GM10248 (cell line): ENCODE data around the gene PLD5.
"Not testable (repeated sequence)": the region's sequence is repeated elsewhere in the genome, so short reads cannot be mapped to it uniquely, and the experiment has no call there.

Experiments
- CTCF ChIA-PET: fragments of 300-600 bp; sonication (Branson Sonifier 250); formaldehyde crosslinking; extraction: SDS; loops from one replicate; lab custom pipeline; 2021; ENCODE audit warnings: antibody characterized with exemption; lab: Yijun Ruan, JAX
- POLR2A ChIA-PET: fragments of 350-650 bp; sonication (Branson Sonifier 250); formaldehyde crosslinking; extraction: SDS; loops from one replicate; lab custom pipeline; 2020; ENCODE audit warnings: antibody characterized with exemption; lab: Yijun Ruan, JAX
- DNase-seq: peaks from one replicate; pipeline ENCODE4 v3.0.0; 2012; ENCODE audit errors: extremely low spot score
- TF ChIP-seq, protein P1 (sequence below): IDR thresholded peaks from 2 replicates; pipeline ENCODE4 v1.5.1; 2012; ENCODE audit warnings: mild to moderate bottlenecking, low read depth; ENCODE audit errors: extremely low read depth, missing control alignments, control extremely low read depth

Gene PLD5

DNA sequence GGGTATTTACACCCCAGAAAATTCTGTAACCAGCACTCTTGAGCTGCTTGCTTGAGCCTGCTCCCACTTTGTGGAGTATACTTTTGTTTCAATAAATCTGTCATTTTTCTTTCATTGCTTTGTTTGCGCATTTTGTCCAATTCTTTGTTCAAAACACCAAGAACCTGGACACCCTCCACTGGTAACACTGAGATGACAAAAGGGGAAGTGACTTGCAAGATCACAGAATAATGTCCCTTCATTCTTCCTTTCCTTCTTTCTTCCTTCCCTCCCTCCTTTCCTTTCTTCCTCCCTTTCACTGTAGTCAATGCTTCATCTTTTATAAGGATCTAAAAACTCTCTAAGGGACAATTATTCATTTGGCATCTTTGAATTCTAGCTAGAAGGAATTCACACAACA lies 391.1 kb downstream of the PLD5 start:
- TF ChIP-seq, protein P1, sequence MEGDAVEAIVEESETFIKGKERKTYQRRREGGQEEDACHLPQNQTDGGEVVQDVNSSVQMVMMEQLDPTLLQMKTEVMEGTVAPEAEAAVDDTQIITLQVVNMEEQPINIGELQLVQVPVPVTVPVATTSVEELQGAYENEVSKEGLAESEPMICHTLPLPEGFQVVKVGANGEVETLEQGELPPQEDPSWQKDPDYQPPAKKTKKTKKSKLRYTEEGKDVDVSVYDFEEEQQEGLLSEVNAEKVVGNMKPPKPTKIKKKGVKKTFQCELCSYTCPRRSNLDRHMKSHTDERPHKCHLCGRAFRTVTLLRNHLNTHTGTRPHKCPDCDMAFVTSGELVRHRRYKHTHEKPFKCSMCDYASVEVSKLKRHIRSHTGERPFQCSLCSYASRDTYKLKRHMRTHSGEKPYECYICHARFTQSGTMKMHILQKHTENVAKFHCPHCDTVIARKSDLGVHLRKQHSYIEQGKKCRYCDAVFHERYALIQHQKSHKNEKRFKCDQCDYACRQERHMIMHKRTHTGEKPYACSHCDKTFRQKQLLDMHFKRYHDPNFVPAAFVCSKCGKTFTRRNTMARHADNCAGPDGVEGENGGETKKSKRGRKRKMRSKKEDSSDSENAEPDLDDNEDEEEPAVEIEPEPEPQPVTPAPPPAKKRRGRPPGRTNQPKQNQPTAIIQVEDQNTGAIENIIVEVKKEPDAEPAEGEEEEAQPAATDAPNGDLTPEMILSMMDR, result no peak
- POLR2A ChIA-PET, result no interaction called here
- CTCF ChIA-PET, result interaction anchor here (1.6 kb wide), 1 partner anchor 11 kb away, joined by 4 read pairs; no protein-coding TSS in a partner anchor
- DNase-seq, result no peak

DNA sequence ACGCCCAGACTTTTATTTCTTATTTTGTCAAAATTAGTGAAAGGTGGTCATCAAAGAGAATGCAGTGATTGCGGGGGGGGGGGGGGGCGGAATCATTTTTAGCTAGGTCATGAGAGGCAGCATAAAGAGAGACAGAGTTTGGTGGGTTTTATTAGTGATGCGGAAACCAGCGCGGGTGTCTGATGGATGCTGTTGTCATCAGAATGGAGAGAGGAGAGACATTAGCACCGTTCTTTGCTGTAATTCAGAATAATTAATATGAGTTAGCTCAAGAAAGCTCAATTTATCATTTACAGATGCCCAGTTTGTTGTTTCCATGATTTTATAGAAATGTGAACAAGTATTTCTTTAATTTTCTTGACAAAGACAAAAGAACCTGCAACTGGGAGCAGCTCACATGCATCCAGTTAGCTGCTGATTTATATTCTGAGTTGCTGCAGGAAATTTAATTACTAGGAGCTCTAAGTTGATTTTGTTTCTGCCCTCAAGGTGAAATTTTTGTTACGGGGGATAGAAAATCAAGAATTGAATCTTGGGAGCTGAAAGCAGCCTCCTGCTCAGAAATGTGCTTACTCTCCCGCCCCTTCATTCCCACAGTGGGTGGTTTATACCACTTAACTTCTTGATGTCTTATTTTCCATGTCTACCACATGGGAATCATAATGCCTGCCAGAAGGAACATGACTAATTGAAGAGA lies 392.2 kb downstream of the PLD5 start:
- ChIA-PET POLR2A (no interaction called here), CTCF (interaction anchor here (0.9 kb wide), 1 partner anchor 9 kb away, joined by 3 read pairs; no protein-coding TSS in a partner anchor)
- no peak for DNase-seq
- TF ChIP-seq, protein P1, result no peak

DNA sequence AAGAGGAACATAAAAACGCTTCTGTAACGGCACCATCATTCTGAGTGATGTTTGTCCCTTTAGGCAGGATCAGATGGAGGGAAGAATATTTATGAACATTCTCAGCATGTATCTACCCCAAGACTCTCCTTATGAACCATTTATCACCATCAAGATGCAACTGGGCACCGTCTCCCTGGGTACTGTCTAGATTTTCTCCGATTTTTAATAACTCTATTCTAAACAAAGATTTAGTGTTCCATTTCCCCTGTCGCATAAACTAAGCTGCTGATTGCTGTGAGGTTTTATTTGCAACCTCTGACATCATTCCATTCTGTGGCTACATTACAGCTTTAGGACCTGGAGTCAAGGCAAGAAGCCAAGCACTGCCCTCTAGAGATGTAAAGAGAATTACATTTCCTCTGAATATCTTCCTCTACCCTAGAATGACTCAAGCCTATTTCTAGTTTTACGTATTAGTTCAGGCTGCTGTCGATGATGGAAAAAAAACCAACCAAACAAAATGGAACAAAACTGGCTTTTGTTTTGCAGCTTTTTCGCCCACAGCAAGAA lies 395.5 kb downstream of the PLD5 start:
- TF ChIP-seq, protein P1, result no peak
- peak; percentile 19 for DNase-seq
- POLR2A ChIA-PET, result no interaction called here
- CTCF ChIA-PET, result interaction anchor here (1.4 to 1.6 kb wide), 4 partner anchors 10 to 28 kb away, joined by 3 to 5 read pairs (median 4); no protein-coding TSS in a partner anchor

DNA sequence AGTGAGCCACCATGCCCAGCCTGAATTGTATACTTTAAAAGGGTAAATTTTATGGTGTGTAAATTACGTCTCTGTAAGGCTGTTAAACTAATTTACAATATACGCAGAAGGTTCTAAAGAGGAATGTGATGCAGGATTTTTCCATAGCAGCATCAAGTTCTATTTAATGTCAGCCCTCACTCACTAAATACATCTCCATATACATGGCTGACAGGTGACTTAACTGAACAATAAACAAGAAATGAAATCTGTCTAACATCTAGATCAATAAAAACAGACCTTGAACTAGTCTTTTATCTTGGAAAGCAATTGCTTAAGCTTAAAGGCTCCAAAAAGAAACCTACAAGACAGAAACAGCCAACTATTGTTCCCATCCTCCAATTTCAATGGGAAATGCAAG lies 404.1 kb downstream of the PLD5 start:
- CTCF ChIA-PET, result no interaction called here
- POLR2A ChIA-PET, result no interaction called here
- TF ChIP-seq, protein P1, result no peak
- DNase-seq, result no peak

DNA sequence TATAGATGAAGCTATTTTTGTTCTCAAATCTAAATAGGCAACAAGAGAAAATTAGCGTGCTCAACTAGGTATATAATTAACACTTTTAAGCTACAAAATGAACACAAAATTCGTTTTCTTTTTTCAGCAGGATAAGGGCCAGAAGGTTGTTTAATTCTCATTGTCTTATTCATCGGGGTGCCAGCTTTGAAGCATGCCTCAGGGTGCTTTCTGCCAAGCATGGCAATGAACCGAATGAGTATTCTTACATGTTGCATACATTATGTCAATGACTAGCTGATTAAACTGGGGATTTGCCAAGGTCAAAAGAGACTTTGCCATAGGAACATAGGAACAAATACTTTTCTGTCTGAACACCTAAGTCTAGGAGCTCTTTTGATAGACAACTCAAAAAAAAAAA lies 423.6 kb downstream of the PLD5 start:
- CTCF ChIA-PET, result interaction anchor here (0.8 to 1.3 kb wide), 4 partner anchors 8 to 30 kb away, joined by 3 to 4 read pairs (median 3); no protein-coding TSS in a partner anchor
- DNase-seq, result no peak
- TF ChIP-seq, protein P1, result no peak
- POLR2A ChIA-PET, result no interaction called here

DNA sequence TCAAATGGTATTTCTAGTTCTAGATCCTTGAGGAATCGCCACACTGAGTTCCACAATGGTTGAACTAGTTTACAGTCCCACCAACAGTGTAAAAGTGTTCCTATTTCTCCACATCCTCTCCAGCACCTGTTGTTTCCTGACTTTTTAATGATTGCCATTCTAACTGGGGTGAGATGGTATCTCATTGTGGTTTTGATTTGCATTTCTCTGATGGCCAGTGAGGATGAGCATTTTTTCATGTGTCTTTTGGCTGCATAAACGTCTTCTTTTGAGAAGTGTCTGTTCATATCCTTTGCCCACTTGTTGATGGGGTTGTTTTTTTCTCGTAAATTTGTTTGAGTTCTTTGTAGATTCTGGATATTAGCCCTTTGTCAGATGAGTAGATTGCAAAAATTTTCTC lies 427.2 kb downstream of the PLD5 start:
- CTCF ChIA-PET, DNase-seq, POLR2A ChIA-PET: not testable (repeated sequence)

DNA sequence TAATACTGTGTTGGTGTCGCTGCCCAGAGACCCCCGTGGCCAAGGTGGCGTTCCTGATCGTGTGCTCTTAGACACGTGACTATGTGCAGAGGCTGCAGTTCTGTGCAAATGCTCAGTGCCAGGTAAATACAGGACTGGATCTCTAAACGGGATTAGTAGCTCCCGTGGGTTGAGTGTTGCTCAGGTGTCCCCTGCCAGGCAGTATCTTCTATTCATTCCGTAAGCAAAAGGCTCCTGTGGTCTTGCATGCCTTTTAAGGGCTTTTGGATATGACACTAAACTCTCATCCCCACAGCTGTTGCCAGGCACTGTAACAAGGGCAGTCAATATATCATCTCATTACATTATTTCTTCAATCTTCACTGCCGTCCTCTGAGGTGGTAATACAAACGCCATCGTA lies 431.4 kb downstream of the PLD5 start:
- POLR2A ChIA-PET, result no interaction called here
- DNase-seq, result no peak
- TF ChIP-seq, protein P1, result no peak
- CTCF ChIA-PET, result interaction anchor here (0.8 to 1.6 kb wide), 2 partner anchors 8 to 95 kb away, joined by 3 to 4 read pairs; no protein-coding TSS in a partner anchor
